A549 (cell line): ENCODE measurements around the gene SDHAF1.

ENCODE experiments used
- POLR2A ChIP-seq: IDR thresholded peaks from 2 replicates; pipeline ENCODE4 v1.6.1; 2012; ENCODE audit warnings: mild to moderate bottlenecking, low read length
- TF ChIP-seq, protein P1 (sequence below): fragments of >200 bp; sonication (Bioruptor Twin); formaldehyde crosslinking; IDR thresholded peaks from 3 replicates; pipeline ENCODE4 v1.5.1; 2016

GRCh38 chr19:36025541-36025940 lies 30.6 kb downstream of the SDHAF1 start:
- TF ChIP-seq, protein P1, sequence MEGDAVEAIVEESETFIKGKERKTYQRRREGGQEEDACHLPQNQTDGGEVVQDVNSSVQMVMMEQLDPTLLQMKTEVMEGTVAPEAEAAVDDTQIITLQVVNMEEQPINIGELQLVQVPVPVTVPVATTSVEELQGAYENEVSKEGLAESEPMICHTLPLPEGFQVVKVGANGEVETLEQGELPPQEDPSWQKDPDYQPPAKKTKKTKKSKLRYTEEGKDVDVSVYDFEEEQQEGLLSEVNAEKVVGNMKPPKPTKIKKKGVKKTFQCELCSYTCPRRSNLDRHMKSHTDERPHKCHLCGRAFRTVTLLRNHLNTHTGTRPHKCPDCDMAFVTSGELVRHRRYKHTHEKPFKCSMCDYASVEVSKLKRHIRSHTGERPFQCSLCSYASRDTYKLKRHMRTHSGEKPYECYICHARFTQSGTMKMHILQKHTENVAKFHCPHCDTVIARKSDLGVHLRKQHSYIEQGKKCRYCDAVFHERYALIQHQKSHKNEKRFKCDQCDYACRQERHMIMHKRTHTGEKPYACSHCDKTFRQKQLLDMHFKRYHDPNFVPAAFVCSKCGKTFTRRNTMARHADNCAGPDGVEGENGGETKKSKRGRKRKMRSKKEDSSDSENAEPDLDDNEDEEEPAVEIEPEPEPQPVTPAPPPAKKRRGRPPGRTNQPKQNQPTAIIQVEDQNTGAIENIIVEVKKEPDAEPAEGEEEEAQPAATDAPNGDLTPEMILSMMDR: no peak
- no peak for TF ChIP-seq POLR2A
